ENCODE results near the gene PDE2A. TPM values are rescaled to one million over a fixed set of nuclear protein-coding genes. Genes with fewer than 3 reads are reported as not detected.

Gene PDE2A
- total and polyA plus RNA-seq, 11 donors, result 16.8 to 53.7 (median 23.7) TPM

DNA sequence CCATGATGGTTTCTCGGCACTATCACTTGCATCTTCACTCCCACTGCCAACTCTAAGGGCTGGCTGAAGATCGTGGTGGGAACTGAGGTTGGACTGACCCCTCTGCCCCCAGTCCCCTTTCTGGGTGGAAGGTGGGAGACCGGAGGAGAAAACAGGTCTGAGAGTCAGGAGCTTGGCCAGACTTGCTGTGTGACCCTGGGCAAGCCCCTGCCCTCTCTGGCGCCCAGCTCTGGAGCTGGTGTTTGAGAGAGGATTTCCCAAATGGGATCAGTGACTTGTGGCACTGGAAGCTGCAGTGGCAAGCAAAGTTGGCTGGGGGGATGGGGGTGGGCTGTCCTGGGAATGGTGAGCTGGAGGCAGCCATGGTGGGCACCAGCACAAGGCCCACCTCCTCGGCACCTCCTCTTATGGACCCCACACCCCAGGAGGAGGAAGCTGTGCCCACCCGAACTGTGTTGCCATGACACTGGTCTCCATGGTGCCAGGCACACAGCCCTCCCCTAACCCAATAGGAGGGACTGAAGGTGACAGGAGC, 6.5 kb upstream of the PDE2A start:
- H3K27ac ChIP-seq, result no peak overlapping the region
- H3K27me3 ChIP-seq, result peaks cover 4 to 33% (median 12%) of the 10 kb centered on the region in 9 donors
- peaks cover 0 to 21% (median 16%) of the 10 kb centered on the region in 9 donors for H3K36me3 ChIP-seq
- 58 to 77% (median 64%) methylated on average over 6 of the region's 6 CpGs for WGBS, 4 donors
- intact Hi-C loops (cut with DNase I), result loop anchor here in 8 of 10 donors (5.0 to 10.0 kb wide), 5 partner anchors 93 to 208 kb away; no protein-coding TSS in a partner anchor
- TF ChIP-seq, protein P1, sequence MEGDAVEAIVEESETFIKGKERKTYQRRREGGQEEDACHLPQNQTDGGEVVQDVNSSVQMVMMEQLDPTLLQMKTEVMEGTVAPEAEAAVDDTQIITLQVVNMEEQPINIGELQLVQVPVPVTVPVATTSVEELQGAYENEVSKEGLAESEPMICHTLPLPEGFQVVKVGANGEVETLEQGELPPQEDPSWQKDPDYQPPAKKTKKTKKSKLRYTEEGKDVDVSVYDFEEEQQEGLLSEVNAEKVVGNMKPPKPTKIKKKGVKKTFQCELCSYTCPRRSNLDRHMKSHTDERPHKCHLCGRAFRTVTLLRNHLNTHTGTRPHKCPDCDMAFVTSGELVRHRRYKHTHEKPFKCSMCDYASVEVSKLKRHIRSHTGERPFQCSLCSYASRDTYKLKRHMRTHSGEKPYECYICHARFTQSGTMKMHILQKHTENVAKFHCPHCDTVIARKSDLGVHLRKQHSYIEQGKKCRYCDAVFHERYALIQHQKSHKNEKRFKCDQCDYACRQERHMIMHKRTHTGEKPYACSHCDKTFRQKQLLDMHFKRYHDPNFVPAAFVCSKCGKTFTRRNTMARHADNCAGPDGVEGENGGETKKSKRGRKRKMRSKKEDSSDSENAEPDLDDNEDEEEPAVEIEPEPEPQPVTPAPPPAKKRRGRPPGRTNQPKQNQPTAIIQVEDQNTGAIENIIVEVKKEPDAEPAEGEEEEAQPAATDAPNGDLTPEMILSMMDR (IDR thresholded peaks at IDR 0.05), result no peak
- TF ChIP-seq POLR2A (IDR thresholded peaks at IDR 0.05), result no peak
- H3K4me1 ChIP-seq, result peaks cover 0 to 35% (median 17%) of the 10 kb centered on the region in 12 donors
- no peak for DNase-seq
- H3K4me3 ChIP-seq, result no peak overlapping the region
- no peak for ATAC-seq
- no peaks in the 10 kb centered on the region for H3K9me3 ChIP-seq

DNA sequence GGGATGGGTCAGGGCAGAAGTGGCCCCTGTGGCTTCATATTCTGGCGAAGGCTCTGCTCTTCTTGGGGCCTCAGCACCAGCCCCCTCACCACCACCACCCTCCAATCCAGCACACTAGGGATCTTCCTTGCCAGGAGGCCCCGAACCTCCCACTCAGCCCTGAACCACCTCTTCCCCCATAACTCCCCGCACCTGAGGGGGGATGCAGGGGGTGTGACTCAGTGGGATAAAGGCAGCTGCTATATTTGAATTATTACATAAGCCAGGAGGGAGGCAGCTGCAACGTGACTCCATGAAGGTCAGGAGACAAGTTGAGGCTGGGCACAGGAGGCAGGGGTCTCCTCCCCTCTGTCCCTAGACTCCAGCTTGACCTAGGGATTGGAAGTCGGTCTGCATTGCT, 5.6 kb upstream of the PDE2A start:
- peaks cover 0 to 14% (median 8%) of the 10 kb centered on the region in 9 donors for H3K36me3 ChIP-seq
- intact Hi-C loops (cut with DNase I), result loop anchor here in 9 of 10 donors (5.0 to 10.0 kb wide), 5 partner anchors 93 to 208 kb away; no protein-coding TSS in a partner anchor
- WGBS, 4 donors, result 51 to 67% (median 62%) methylated on average over 4 to 5 of the region's 5 CpGs
- ATAC-seq, result no peak
- H3K27ac ChIP-seq, result no peak overlapping the region
- no peaks in the 10 kb centered on the region for H3K9me3 ChIP-seq
- no peak overlapping the region for H3K4me3 ChIP-seq
- peaks cover 0 to 27% (median 10%) of the 10 kb centered on the region in 12 donors for H3K4me1 ChIP-seq
- peaks cover 4 to 41% (median 19%) of the 10 kb centered on the region in 9 donors for H3K27me3 ChIP-seq
- TF ChIP-seq POLR2A (IDR thresholded peaks at IDR 0.05), result no peak
- TF ChIP-seq, protein P1 (IDR thresholded peaks at IDR 0.05), result no peak
- no peak for DNase-seq

DNA sequence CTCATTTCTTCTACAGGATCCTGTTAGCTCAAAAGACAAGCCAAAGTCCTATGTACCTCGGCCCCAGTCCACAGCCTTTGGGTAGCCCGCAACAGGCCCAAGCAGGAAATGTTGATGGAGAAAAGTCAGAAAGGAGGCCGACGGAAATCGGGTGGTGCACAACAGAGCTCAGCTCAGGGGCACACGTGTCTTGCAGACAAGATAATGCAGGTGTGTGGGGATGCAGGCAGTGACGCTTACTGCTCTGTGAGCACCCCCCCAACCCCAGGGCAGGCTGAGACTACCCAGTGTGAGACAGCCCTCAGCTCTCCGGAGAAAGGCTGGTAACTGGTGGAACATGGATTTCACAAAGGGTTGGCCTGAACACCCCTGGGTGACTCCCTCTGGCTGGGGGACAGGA, 4.3 kb upstream of the PDE2A start:
- TF ChIP-seq, protein P1 (IDR thresholded peaks at IDR 0.05), result no peak
- no peak for TF ChIP-seq POLR2A (IDR thresholded peaks at IDR 0.05)
- H3K27me3 ChIP-seq, result peaks cover 12 to 54% (median 32%) of the 10 kb centered on the region in 9 donors
- 65 to 74% (median 69%) methylated on average over 7 to 8 of the region's 8 CpGs for WGBS, 4 donors

DNA sequence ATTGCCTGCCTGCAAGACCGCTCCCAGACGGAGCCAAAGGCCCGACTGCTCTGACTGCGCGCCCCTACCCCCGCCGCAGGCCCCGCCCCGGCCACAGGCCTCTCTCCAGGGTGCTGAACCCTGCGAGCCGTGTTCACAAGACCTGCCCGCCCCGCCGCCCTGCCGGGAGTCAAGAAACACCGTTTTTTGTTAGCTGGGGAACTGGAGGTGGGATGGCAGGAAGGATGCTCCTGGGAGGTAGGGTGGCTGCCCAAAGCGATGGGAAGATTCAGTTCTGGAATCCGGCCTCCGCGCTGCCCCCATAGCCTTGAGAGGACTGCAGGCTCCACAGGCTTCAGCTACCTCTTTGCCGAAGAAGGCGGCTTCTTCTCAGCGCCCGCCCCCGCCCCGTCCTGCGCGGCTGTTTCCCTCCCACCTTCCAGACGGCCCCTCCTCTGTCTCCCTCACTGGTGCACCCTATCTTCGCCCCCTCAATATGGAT, 2.7 kb upstream of the PDE2A start:
- no peaks in the 10 kb centered on the region for H3K9me3 ChIP-seq
- H3K27me3 ChIP-seq, result peaks cover 13 to 69% (median 46%) of the 10 kb centered on the region in 9 donors
- H3K36me3 ChIP-seq, result no peaks in the 10 kb centered on the region
- DNase-seq, result peak; percentile 51 to 84 (median 66)
- H3K4me1 ChIP-seq, result peaks cover 0 to 24% (median 1%) of the 10 kb centered on the region in 12 donors
- intact Hi-C loops (cut with DNase I), result loop anchor here in 2 of 10 donors (10.0 kb wide), 1 partner anchor 202 kb away; no protein-coding TSS in a partner anchor
- no peak overlapping the region for H3K4me3 ChIP-seq
- peak in 3 of 4 donors; percentile 64 to 72 (median 65) for ATAC-seq
- 1 to 3% (median 2%) methylated on average over 16 to 30 of the region's 30 CpGs for WGBS, 4 donors
- no peak for TF ChIP-seq POLR2A (IDR thresholded peaks at IDR 0.05)
- TF ChIP-seq, protein P1 (IDR thresholded peaks at IDR 0.05), result no peak
- no peak overlapping the region for H3K27ac ChIP-seq

More for the DNA sequence above, 4.3 kb upstream of the PDE2A start:
- Histone ChIP-seq H3K4me3 (no peak overlapping the region), H3K36me3 (peaks cover 0 to 5% (median 0%) of the 10 kb centered on the region in 9 donors), H3K4me1 (peaks cover 0 to 24% (median 1%) of the 10 kb centered on the region in 12 donors), H3K27ac (no peak overlapping the region), H3K9me3 (no peaks in the 10 kb centered on the region)
- no peak for ATAC-seq
- intact Hi-C loops (cut with DNase I), result loop anchor here in 2 of 10 donors (10.0 kb wide), 1 partner anchor 204 kb away; no protein-coding TSS in a partner anchor
- DNase-seq, result no peak

All from heart left ventricle (tissue), 16 donors.